HepG2 (cell line): ENCODE results near the gene ARMC8.

Source experiments
- CEBPB ChIP-seq: IDR thresholded peaks from 2 replicates; pipeline ENCODE4 v1.6.1; 2011; ENCODE audit warnings: low read depth, low read length, improper control_type of control experiment, borderline replicate concordance
- CTCF ChIP-seq: sonication (generic); formaldehyde crosslinking; IDR thresholded peaks from 2 replicates; pipeline ENCODE4 v1.5.0; 2020; ENCODE audit warnings: mild to moderate bottlenecking, missing genetic modification reagents, moderate library complexity
- EZH2 ChIP-seq: conservative IDR thresholded peaks from 2 replicates; pipeline ENCODE4 v1.6.1; 2012; ENCODE audit warnings: mild to moderate bottlenecking, low read depth, low read length, moderate library complexity
- HCFC1 ChIP-seq: fragments of 150-350 bp; IDR thresholded peaks from 2 replicates; pipeline ENCODE4 v1.6.1; 2014; ENCODE audit warnings: low read depth, low read length
- MYC ChIP-seq: sonication (generic); formaldehyde crosslinking; IDR thresholded peaks from 2 replicates; pipeline ENCODE4 v1.9.0; 2021; ENCODE audit warnings: missing genetic modification reagents, borderline replicate concordance
- POLR2A ChIP-seq, 2 experiments: IDR thresholded peaks; 2 replicates each; pipeline ENCODE4 v1.6.1; 2011; ENCODE audit warnings: low read depth in 2 of 2, low read length in 2 of 2, mild to moderate bottlenecking in 1 of 2, moderate library complexity in 1 of 2; ENCODE audit not compliant: insufficient read depth in 1 of 2
- POLR2AphosphoS5 ChIP-seq: IDR thresholded peaks from 2 replicates; pipeline ENCODE4 v1.6.1; 2012; ENCODE audit warnings: low read depth, low read length
- ZFP90 ChIP-seq: sonication (generic); formaldehyde crosslinking; IDR thresholded peaks from 2 replicates; pipeline ENCODE4 v1.8.0; 2022; ENCODE audit warnings: missing genetic modification reagents, mild to moderate bottlenecking, inconsistent platforms, borderline replicate concordance
- ZNF513 ChIP-seq: sonication (generic); formaldehyde crosslinking; conservative IDR thresholded peaks from 2 replicates; pipeline ENCODE4 v1.5.0; 2020; ENCODE audit warnings: missing genetic modification reagents
- ZNF660 ChIP-seq: sonication (generic); formaldehyde crosslinking; IDR thresholded peaks from 2 replicates; pipeline ENCODE4 v1.5.1; 2020; ENCODE audit warnings: mild to moderate bottlenecking, low read depth, missing genetic modification reagents, borderline replicate concordance

GRCh38 chr3:138263104-138263503, 76.0 kb downstream of the ARMC8 start:
- TF ChIP-seq CEBPB (no peak), ZNF513 (CRISPR knock-in tag) (no peak), CTCF (CRISPR knock-in tag) (no peak), EZH2 (no peak), POLR2A (IDR thresholded peaks at IDR 0.05; ENCODE audit: insufficient read depth in 1 of 2, low read depth in 2 of 2, low read length in 2 of 2) (no peak), ZFP90 (no peak), HCFC1 (no peak), MYC (CRISPR knock-in tag) (no peak), POLR2AphosphoS5 (no peak), ZNF660 (CRISPR knock-in tag) (no peak)
